ENCODE data around the gene RDH8.

GRCh38 chr19:10044390-10044789, 31.1 kb downstream of the RDH8 start:
- TF ChIP-seq CTCF (conservative IDR thresholded peaks at IDR 0.05 in 1 of 2, IDR thresholded peaks at IDR 0.05 in 1 of 2; ENCODE audit: low read depth in 1 of 2, low read length in 2 of 2), result no peak
- TF ChIP-seq EZH2 (IDR thresholded peaks at IDR 0.05; ENCODE audit: low read length, missing control alignments), result no peak

All from fibroblast of lung (primary cell).